C4-2B (cell line): ENCODE measurements around the gene ENGASE.

Source experiments
- H3K27ac ChIP-seq: fragments of 450-650 bp; 2 replicates; pipeline ENCODE4 v1.5.1; 2017
- ZFX ChIP-seq: fragments of 450-650 bp; IDR thresholded peaks from 2 replicates; pipeline ENCODE4 v1.6.1; 2017
- TF ChIP-seq, protein P1 (sequence below): fragments of 450-650 bp; conservative IDR thresholded peaks from 2 replicates; pipeline ENCODE4 v1.5.1; 2017; ENCODE audit warnings: mild to moderate bottlenecking

The ENGASE gene

DNA sequence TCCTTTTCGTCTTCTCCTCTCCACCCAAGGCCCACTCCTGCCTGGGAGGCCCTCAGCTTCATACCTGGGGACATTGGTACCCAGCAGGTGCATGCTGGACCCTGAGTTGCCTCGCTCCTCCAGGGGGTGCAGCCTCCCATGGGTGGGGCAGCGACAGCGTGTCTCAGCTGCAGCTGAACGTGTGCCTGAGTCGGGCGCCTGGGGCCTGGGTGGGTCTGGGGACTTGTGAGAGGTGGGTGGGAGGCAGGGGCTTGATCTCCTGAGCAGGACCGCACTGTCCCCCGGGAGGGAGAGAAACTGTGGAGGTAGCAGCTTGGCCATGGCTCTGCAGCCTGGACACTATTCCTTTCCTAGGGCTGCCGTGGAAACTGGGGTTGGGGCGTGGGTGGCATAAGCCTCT lies 24.8 kb upstream of the ENGASE start:
- TF ChIP-seq, protein P1, sequence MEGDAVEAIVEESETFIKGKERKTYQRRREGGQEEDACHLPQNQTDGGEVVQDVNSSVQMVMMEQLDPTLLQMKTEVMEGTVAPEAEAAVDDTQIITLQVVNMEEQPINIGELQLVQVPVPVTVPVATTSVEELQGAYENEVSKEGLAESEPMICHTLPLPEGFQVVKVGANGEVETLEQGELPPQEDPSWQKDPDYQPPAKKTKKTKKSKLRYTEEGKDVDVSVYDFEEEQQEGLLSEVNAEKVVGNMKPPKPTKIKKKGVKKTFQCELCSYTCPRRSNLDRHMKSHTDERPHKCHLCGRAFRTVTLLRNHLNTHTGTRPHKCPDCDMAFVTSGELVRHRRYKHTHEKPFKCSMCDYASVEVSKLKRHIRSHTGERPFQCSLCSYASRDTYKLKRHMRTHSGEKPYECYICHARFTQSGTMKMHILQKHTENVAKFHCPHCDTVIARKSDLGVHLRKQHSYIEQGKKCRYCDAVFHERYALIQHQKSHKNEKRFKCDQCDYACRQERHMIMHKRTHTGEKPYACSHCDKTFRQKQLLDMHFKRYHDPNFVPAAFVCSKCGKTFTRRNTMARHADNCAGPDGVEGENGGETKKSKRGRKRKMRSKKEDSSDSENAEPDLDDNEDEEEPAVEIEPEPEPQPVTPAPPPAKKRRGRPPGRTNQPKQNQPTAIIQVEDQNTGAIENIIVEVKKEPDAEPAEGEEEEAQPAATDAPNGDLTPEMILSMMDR, result no peak
- TF ChIP-seq ZFX, result no peak

DNA sequence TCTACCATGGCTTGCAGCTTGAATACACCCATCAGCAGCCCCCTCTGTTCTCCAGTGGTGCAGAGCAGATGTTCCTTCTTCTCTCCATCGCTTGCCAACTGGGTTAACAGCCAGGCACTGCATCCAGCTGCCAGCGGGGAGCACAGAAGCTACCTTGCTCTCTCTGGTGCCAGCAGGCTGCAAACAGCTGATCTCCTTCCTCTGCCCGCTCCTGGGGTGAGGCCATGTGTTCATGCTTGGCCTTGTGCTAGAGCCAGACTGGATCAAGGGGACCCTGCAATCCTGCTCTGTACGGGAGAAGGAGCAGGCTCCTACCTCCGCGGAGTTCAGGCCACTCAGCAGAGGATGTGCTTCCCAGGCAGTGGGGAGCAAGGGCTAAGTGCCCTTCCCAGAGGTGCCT lies 24.1 kb upstream of the ENGASE start:
- TF ChIP-seq, protein P1, result no peak
- TF ChIP-seq ZFX, result no peak
- H3K27ac ChIP-seq, result no peak overlapping the region

More for the DNA sequence above, 24.8 kb upstream of the ENGASE start:
- no peak overlapping the region for H3K27ac ChIP-seq

DNA sequence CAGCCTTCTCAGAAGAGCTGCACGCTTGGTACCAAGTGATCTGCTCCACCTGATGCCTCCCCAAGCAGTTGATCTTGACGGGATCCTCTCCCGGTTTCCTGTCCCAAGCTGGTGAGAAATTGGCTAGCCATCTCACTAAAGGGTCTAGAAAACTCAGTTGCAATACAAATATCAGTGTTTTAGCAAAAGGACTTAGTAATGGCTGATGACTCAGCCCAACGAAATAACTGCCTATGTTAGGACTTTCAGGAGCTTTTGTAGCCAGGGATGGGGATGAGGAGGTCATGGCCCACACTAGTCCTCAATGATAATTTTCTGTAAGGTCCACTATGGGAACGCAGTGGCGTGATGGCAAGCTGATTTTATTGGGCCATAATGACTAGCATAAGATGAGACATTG lies 23.3 kb upstream of the ENGASE start:
- TF ChIP-seq, protein P1, result no peak
- TF ChIP-seq ZFX, result no peak
- H3K27ac ChIP-seq, result no peak overlapping the region

DNA sequence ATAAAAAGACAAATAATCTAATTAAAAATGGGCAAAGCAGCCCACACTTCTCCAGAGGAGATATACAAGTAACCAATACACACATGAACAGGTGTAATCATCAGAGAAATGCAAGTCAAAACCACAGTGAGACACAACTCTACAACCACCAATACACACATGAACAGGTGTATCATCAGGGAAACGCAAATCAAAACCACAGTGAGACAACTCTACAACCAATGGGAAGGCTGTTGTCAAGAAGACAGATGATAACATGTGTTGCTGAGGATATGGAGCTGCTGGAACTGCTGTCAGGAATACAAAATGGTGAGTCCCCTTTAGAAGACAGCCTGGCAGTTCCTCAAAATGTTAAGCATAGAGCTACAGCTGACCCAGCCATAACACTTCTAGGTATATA lies 22.5 kb upstream of the ENGASE start:
- H3K27ac ChIP-seq, result no peak overlapping the region
- TF ChIP-seq ZFX, result no peak
- TF ChIP-seq, protein P1, result no peak

DNA sequence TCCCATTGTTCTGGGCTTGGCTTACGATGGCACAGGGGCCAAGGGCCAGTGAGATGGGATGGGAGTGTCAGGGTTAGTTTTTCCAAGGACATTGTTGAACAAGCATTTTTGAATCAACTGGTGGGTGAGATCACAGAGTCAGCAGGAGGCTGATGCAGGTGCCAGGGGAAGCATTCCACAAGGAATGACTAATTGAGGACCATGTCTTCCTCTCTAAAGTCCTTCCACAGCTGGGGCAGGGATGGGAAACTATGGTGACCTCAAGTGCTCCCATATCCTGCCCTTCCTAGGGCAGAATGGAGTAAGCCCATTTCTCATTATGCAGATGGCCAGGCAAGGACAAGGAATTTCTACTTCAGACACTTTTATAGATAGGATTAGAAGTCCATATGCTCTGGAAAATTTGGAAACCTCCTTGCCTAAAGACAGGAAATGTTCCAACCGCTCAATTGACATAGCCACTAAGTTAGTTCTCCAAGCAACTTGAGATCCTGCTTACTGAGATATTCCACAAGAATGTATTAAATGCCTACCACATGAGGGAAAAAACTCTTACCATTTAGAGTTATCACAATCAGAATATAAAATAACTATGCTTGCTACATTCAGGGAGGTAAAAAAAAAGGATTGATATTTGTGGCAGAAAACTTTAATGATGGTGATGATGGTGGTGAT lies 21.2 kb upstream of the ENGASE start:
- no peak overlapping the region for H3K27ac ChIP-seq
- no peak for TF ChIP-seq ZFX
- TF ChIP-seq, protein P1, result no peak

DNA sequence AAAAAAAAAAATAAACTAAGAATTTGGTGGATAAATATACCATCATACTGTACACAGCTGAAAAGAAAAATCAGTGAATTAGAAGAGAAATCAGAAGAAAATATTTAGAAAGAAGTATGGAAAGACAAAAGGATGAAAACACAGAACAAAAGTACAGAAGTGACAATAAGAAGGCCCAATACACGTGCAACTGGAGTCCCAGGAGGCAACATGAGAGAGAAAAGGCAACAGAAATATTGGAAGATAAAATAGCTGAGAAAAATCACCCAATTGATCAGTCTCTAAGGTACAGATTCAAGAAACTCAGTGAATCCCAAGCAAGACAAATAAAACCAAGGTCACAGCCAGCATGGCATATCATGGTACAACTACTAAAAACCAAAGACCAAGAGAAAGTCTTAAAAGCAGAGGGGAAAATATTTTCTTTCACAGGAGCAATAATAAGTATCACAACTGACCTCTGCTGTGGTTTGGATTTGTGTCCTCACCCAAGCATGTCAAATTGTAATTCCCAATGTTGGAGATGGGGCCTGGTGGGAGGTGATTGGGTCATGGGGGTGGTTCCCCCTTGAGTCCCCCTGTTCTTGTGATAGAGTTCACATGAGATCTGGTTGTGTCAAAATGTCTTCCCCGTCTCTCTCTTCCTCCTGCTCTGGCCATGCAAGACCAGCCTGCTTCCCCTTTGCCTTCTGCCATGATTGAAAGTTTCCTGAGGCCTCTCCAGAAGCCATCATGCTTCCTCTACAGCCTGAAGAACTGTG lies 20.2 kb upstream of the ENGASE start:
- TF ChIP-seq ZFX, result no peak
- TF ChIP-seq, protein P1, result no peak
- H3K27ac ChIP-seq, result no peak overlapping the region

DNA sequence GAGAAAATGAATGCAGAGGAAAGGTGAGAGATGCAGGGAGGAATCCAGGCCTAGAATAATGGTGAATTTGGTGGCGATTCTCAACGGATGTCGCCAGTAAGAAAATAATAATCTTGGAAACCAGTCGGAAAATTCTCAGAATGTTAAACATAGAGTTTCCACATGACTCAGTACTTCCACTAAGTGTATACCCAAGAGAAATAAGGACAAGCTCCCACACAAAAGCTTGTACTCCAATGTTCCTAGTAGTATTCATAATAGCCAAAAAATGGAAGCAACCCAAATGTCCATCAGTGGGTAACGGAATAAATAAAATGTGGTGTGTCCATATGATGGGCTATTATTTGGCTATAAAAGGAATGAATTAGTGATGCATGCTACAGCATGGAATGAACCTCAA lies 19.4 kb upstream of the ENGASE start:
- no peak for TF ChIP-seq ZFX
- TF ChIP-seq, protein P1, result no peak
- H3K27ac ChIP-seq, result no peak overlapping the region
